K562 (cell line): ENCODE data around the gene ATPAF2. TPM values are rescaled to one million over a fixed set of nuclear protein-coding genes. Genes with fewer than 3 reads are reported as not detected.
A peak's percentile ranks its signal among the peaks of the same experiment; 100 is the strongest.

Experiments used
- CBFA2T3 ChIP-seq: fragments of 450-650 bp; IDR thresholded peaks from 2 replicates; pipeline ENCODE4 v1.6.1; 2017
- CBX1 ChIP-seq: sonication (generic); IDR thresholded peaks from 2 replicates; pipeline ENCODE4 v1.6.1; 2016; ENCODE audit warnings: antibody characterized with exemption, low read depth, mild to moderate bottlenecking
- FIP1L1 ChIP-seq: fragments of 200-400 bp; formaldehyde crosslinking; IDR thresholded peaks from 2 replicates; pipeline ENCODE4 v1.6.1; 2018; ENCODE audit warnings: mild to moderate bottlenecking, low read depth, low read length; ENCODE audit not compliant: poor library complexity, severe bottlenecking
- HMBOX1 ChIP-seq: sonication (generic); IDR thresholded peaks from 2 replicates; pipeline ENCODE4 v1.6.1; 2016
- MXD1 ChIP-seq: fragments of 250-450 bp; sonication (Bioruptor Pico); IDR thresholded peaks from 2 replicates; pipeline ENCODE4 v1.8.0; 2021; ENCODE audit warnings: borderline replicate concordance, mild to moderate bottlenecking, moderate library complexity; ENCODE audit not compliant: poor library complexity, severe bottlenecking
- MYBL2 ChIP-seq, 2 experiments: fragments of 450-650 bp in 1 of 2; sonication (generic) in 1 of 2; formaldehyde crosslinking in 1 of 2; IDR thresholded peaks; 2 replicates each; pipeline versions ENCODE4 v1.6.1 to v1.8.1; 2017 to 2022; ENCODE audit warnings: borderline replicate concordance in 1 of 2, inconsistent platforms in 1 of 2, low read depth in 1 of 2, mild to moderate bottlenecking in 1 of 2, missing genetic modification reagents in 1 of 2, moderate library complexity in 1 of 2
- RERE ChIP-seq: sonication (generic); formaldehyde crosslinking; IDR thresholded peaks from 2 replicates; pipeline ENCODE4 v1.8.0; 2023; ENCODE audit warnings: missing genetic modification reagents, mild to moderate bottlenecking, borderline replicate concordance
- THRAP3 ChIP-seq: fragments of 450-650 bp; IDR thresholded peaks from 2 replicates; pipeline ENCODE4 v1.6.1; 2016; ENCODE audit warnings: mild to moderate bottlenecking, inconsistent platforms, borderline replicate concordance
- polyA plus RNA-seq, 8 experiments: library from polyadenylated mRNA; depleted of rRNA in 4 of 8; stranded (reverse) in 5 of 8; unstranded in 3 of 8; fragments of >200 nt; fragmentation: Nextera tagmentation in 2 of 8; fragmentation: Illumina TruSeq in 1 of 8; extraction: Ambion mirVana in 2 of 8; extraction: Trizol in 1 of 8; gene quantifications; 2 replicates each; pipeline versions ENCODE4 v1.2.1 to v1.2.3, GENCODE V29; 2011 to 2014; ENCODE audit warnings: inconsistent platforms in 1 of 8, missing spikeins in 1 of 8
- total RNA-seq, 7 experiments: library from RNA; depleted of rRNA in 6 of 7; stranded (reverse); fragments of >200 nt in 6 of 7; fragmentation: Illumina TruSeq in 2 of 7; extraction: Trizol in 2 of 7; gene quantifications; 2 replicates each; pipeline versions ENCODE4 v1.2.1 to v1.2.3, GENCODE V29; 2011 to 2021; ENCODE audit warnings: low replicate concordance in 1 of 7
- TF ChIP-seq, protein P1 (sequence below): sonication (generic); formaldehyde crosslinking; IDR thresholded peaks from 2 replicates; pipeline ENCODE4 v1.8.1; 2023; ENCODE audit warnings: mild to moderate bottlenecking, missing genetic modification reagents
- TF ChIP-seq, protein P2 (sequence below): sonication (generic); formaldehyde crosslinking; IDR thresholded peaks from 2 replicates; pipeline ENCODE4 v1.9.0; 2022; ENCODE audit warnings: mild to moderate bottlenecking, missing genetic modification reagents
- TF ChIP-seq, protein P3 (sequence below), 3 experiments: fragments of 200-800 bp in 1 of 3; fragments of 250-450 bp in 1 of 3; fragments of 450-650 bp in 1 of 3; sonication (Bioruptor Pico) in 1 of 3; sonication (Bioruptor generic) in 1 of 3; formaldehyde crosslinking in 1 of 3; IDR thresholded peaks; 2 replicates each; pipeline versions ENCODE4 v1.6.1 to v1.8.0; 2016 to 2022; ENCODE audit warnings: mild to moderate bottlenecking in 2 of 3, missing genetic modification characterization in 2 of 3, missing compliant biosample characterization in 1 of 3, moderate library complexity in 1 of 3

The ATPAF2 gene
- total and polyA plus RNA-seq, 9 of the 15 experiments (the other 6 are each of a cell fraction or from before 2014, with no cell fraction given) = 2.1 to 19.2 (median 11.3) TPM

DNA sequence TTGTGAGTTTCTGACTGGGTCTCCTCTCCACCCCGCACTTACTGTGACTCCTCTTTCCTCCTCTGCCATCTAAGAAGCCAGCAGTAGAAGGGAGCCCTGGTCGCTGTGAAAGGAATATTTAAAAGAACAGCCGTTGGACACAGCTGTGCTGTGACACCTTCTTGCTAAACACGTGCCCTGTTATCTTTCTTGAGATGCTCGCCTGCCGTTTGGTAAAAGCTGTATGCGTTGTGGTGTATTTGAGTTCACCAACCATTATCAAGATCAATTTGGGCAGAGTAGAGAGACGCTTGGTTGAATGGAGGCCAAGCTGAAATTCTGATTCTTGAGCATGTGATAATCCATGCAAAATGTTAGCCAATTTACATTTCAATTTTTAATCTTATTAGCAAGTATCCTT lies 4.0 kb upstream of the ATPAF2 start (continued):
- TF ChIP-seq, protein P1, sequence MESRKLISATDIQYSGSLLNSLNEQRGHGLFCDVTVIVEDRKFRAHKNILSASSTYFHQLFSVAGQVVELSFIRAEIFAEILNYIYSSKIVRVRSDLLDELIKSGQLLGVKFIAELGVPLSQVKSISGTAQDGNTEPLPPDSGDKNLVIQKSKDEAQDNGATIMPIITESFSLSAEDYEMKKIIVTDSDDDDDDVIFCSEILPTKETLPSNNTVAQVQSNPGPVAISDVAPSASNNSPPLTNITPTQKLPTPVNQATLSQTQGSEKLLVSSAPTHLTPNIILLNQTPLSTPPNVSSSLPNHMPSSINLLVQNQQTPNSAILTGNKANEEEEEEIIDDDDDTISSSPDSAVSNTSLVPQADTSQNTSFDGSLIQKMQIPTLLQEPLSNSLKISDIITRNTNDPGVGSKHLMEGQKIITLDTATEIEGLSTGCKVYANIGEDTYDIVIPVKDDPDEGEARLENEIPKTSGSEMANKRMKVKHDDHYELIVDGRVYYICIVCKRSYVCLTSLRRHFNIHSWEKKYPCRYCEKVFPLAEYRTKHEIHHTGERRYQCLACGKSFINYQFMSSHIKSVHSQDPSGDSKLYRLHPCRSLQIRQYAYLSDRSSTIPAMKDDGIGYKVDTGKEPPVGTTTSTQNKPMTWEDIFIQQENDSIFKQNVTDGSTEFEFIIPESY (CRISPR knock-in tag) = no peak
- TF ChIP-seq, protein P2, sequence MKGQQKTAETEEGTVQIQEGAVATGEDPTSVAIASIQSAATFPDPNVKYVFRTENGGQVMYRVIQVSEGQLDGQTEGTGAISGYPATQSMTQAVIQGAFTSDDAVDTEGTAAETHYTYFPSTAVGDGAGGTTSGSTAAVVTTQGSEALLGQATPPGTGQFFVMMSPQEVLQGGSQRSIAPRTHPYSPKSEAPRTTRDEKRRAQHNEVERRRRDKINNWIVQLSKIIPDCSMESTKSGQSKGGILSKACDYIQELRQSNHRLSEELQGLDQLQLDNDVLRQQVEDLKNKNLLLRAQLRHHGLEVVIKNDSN (CRISPR knock-in tag) = 0 out of 2 replicates have a peak, but pooled peaks have one; percentile 38
- TF ChIP-seq FIP1L1 = no peak
- no peak for TF ChIP-seq RERE (CRISPR knock-in tag)
- TF ChIP-seq THRAP3 = no peak
- TF ChIP-seq, protein P3, sequence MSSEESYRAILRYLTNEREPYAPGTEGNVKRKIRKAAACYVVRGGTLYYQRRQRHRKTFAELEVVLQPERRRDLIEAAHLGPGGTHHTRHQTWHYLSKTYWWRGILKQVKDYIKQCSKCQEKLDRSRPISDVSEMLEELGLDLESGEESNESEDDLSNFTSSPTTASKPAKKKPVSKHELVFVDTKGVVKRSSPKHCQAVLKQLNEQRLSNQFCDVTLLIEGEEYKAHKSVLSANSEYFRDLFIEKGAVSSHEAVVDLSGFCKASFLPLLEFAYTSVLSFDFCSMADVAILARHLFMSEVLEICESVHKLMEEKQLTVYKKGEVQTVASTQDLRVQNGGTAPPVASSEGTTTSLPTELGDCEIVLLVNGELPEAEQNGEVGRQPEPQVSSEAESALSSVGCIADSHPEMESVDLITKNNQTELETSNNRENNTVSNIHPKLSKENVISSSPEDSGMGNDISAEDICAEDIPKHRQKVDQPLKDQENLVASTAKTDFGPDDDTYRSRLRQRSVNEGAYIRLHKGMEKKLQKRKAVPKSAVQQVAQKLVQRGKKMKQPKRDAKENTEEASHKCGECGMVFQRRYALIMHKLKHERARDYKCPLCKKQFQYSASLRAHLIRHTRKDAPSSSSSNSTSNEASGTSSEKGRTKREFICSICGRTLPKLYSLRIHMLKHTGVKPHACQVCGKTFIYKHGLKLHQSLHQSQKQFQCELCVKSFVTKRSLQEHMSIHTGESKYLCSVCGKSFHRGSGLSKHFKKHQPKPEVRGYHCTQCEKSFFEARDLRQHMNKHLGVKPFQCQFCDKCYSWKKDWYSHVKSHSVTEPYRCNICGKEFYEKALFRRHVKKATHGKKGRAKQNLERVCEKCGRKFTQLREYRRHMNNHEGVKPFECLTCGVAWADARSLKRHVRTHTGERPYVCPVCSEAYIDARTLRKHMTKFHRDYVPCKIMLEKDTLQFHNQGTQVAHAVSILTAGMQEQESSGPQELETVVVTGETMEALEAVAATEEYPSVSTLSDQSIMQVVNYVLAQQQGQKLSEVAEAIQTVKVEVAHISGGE (CRISPR knock-in tag; IDR thresholded peaks at IDR 0.05) = 0 out of 6 replicates have a peak, but pooled peaks of 1 of the 3 experiments have one; percentile 17
- no peak for TF ChIP-seq HMBOX1
- TF ChIP-seq MXD1 (CRISPR knock-in tag) = no peak
- TF ChIP-seq CBX1 = no peak
- peak; percentile 40; the same call in 1 of the 2 replicates for TF ChIP-seq CBFA2T3
- peak; percentile 72 for TF ChIP-seq MYBL2 (IDR thresholded peaks at IDR 0.05; ENCODE audit: low read depth)
- TF ChIP-seq MYBL2 (CRISPR knock-in tag; IDR thresholded peaks at IDR 0.05; ENCODE audit: borderline replicate concordance) = no peak
